Heart left ventricle (tissue), 16 donors: ENCODE results near the gene VAPB. TPM values are rescaled to one million over a fixed set of nuclear protein-coding genes. Genes with fewer than 3 reads are reported as not detected.

ENCODE experiments used
- ATAC-seq, 4 donors: fragments of 200-7000 bp; cut with Tn5 transposase; one replicate each; pipeline ENCODE4 v1.9.1; 2020 to 2022; ENCODE audit warnings: moderate library complexity in 4 of 4, mild to moderate bottlenecking in 3 of 4, moderate number of reproducible peaks in 1 of 4
- DNase-seq, 5 donors: peaks; one replicate each; pipeline ENCODE4 v3.0.0-alpha.2; 2020
- H3K27ac ChIP-seq, 12 donors: fragments of 200-600 bp; sonication (generic) in 4 of 12; one replicate each; pipeline versions ENCODE4 v1.5.0 to v1.8.0; 2016 to 2022; ENCODE audit warnings: mild to moderate bottlenecking in 2 of 12
- H3K27me3 ChIP-seq, 9 donors: fragments of 200-600 bp; sonication (generic) in 2 of 9; one replicate each; pipeline versions ENCODE4 v1.5.1 to v1.8.0; 2016 to 2022; ENCODE audit warnings: mild to moderate bottlenecking in 3 of 9
- H3K36me3 ChIP-seq, 9 donors: fragments of 200-600 bp; sonication (generic) in 2 of 9; one replicate each; pipeline versions ENCODE4 v1.5.0 to v1.8.0; 2018 to 2022; ENCODE audit warnings: mild to moderate bottlenecking in 2 of 9
- H3K4me1 ChIP-seq, 12 donors: fragments of 200-600 bp; sonication (generic) in 4 of 12; one replicate each; pipeline versions ENCODE4 v1.5.0 to v1.8.0; 2016 to 2022; ENCODE audit warnings: mild to moderate bottlenecking in 3 of 12
- H3K4me3 ChIP-seq, 12 donors: fragments of 200-600 bp; sonication (generic) in 4 of 12; one replicate each; pipeline versions ENCODE4 v1.5.0 to v1.8.0; 2017 to 2022; ENCODE audit warnings: mild to moderate bottlenecking in 9 of 12, moderate library complexity in 4 of 12
- H3K9me3 ChIP-seq, 12 donors: fragments of 200-600 bp; sonication (generic) in 4 of 12; one replicate each; pipeline versions ENCODE4 v1.5.0 to v1.8.0; 2016 to 2022; ENCODE audit warnings: mild to moderate bottlenecking in 1 of 12
- POLR2A ChIP-seq, 2 donors: fragments of 450-650 bp; IDR thresholded peaks; one replicate each; pipeline ENCODE4 v1.6.1; 2017; ENCODE audit warnings: antibody characterized with exemption in 2 of 2, mild to moderate bottlenecking in 2 of 2, moderate library complexity in 2 of 2
- WGBS, 4 donors: extraction: QIAGEN DNeasy Blood & Tissue Kit in 2 of 4; methylation state at CpG; one replicate each; pipeline versions ENCODE4 v1.1.5 to v1.1.7; 2013 to 2018; 5-methylcytosine and 5-hydroxymethylcytosine counted together
- intact Hi-C, 10 donors: fragments of 100-400 bp; cut with DNase I; formaldehyde crosslinking; loops; one replicate each; pipeline versions ENCODE4 v1.11.1 to v1.14.2; 2022
- polyA plus RNA-seq, 2 donors: library from polyadenylated mRNA; stranded (reverse); fragments of 200-250 nt; gene quantifications; one replicate each; pipeline ENCODE4 v1.2.3, GENCODE V29; 2013
- total RNA-seq, 9 donors: library from RNA; depleted of rRNA in 2 of 9; stranded (reverse); fragments of >200 nt in 2 of 9; fragmentation: NEBNext Ultra II Directional in 3 of 9; extraction: Animal tissue kit (Norgen Biotek cat#: 25700) in 3 of 9; gene quantifications; one replicate each; pipeline versions ENCODE4 v1.1.0 to v1.2.4, GENCODE V29; 2016 to 2023
- TF ChIP-seq, protein P1 (sequence below), 12 donors: fragments of 200-600 bp; sonication (generic) in 4 of 12; IDR thresholded peaks; one replicate each; pipeline versions ENCODE4 v1.5.0 to v1.8.0; 2018 to 2022; ENCODE audit warnings: antibody characterized with exemption in 12 of 12, mild to moderate bottlenecking in 5 of 12
- donor health status: ischemic (EF 13 %, LVEDD 7.1; RV severe dilation, severe dysfunction).
- donor health status: healthy with polysubstance abuse.
- donor health status: DM: no; HTN: yes; CAD: no.
- donor health status: DM: no; HTN: no; CAD: no.
- donor health status: ischemic (EF 25% LVEDD 6.9; RV normal size, moderate dysfunction).
- donor health status: ischemic (EF 25% LVEDD 5.7; RV mildly dilated, moderate dysfunction).
- donor health status: healthy.
- donor health status: DM: yes; HTN: yes; CAD: no.
- donor health status: ischemic (EF 35%, LVEDD 5.7; RV mildly dilated, moderate dysfunction).
- donor health status: nonischemic (EF 11% LVEDD 7.7; RV severe dilation, severe dysfunction).
- donor health status: DM: yes; HTN: yes; CAD: no.
- donor health status: PGD.
- donor health status: ischemic (EF 29% LVEDD 5.4; RV normal size, mild dysfunction).
- donor health status: nonischemic (EF 23%, LVEDD 6.1; RV moderate dilation, normal function).

The VAPB gene
- total and polyA plus RNA-seq, 11 donors, result 25.7 to 76.1 (median 62.7) TPM

DNA sequence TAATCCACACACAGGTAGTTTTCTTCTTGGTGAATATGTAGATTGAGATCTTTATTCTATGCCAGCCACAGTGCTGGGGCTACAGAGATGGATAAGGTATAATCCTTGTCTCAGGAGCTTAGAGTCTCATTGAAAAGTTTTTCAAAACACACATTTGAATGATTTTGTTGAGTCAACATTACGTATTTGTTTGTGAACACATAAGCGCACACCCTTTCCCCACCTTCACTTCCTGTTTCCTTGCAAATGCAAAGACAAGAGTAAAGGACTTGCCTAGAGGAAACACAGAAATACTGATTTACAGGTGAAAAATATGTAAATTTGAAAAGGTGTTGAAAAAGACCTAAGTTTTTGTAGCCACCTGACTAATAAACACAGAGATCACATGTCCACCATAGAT, 27.8 kb downstream of the VAPB start:
- no peaks in the 10 kb centered on the region for H3K27me3 ChIP-seq
- no peak overlapping the region for H3K27ac ChIP-seq
- H3K36me3 ChIP-seq, result peaks cover 0 to 40% (median 32%) of the 10 kb centered on the region in 9 donors
- no peak for DNase-seq
- no peaks in the 10 kb centered on the region for H3K9me3 ChIP-seq
- TF ChIP-seq POLR2A (IDR thresholded peaks at IDR 0.05), result no peak
- TF ChIP-seq, protein P1, sequence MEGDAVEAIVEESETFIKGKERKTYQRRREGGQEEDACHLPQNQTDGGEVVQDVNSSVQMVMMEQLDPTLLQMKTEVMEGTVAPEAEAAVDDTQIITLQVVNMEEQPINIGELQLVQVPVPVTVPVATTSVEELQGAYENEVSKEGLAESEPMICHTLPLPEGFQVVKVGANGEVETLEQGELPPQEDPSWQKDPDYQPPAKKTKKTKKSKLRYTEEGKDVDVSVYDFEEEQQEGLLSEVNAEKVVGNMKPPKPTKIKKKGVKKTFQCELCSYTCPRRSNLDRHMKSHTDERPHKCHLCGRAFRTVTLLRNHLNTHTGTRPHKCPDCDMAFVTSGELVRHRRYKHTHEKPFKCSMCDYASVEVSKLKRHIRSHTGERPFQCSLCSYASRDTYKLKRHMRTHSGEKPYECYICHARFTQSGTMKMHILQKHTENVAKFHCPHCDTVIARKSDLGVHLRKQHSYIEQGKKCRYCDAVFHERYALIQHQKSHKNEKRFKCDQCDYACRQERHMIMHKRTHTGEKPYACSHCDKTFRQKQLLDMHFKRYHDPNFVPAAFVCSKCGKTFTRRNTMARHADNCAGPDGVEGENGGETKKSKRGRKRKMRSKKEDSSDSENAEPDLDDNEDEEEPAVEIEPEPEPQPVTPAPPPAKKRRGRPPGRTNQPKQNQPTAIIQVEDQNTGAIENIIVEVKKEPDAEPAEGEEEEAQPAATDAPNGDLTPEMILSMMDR (IDR thresholded peaks at IDR 0.05), result no peak
- ATAC-seq, result no peak
- intact Hi-C loops, result no loop called here
- no peak overlapping the region for H3K4me3 ChIP-seq
- 71 to 85% (median 79%) methylated on average over 2 of the region's 2 CpGs for WGBS, 4 donors
- H3K4me1 ChIP-seq, result peaks cover 0 to 25% (median 5%) of the 10 kb centered on the region in 12 donors

DNA sequence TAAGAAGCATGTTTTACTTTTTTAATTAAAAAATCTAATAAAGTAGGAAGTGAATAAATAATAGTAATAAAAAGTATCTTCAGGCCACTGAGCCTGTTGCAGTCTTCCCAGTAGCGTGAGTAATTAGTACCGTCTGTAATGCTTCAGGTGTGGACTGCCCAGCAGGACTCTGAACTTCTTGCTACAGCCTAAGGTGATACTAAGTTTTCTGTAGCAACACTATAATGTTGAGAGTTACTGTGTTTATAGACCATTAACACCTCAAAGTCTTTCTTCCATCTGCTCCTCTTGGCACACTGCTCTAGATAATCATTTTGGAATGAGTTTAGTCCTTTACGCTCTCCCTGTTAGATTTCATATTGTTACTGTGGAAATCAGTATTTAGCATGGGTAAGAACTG, 28.4 kb downstream of the VAPB start:
- no peak overlapping the region for H3K27ac ChIP-seq
- intact Hi-C loops, result no loop called here
- WGBS, 4 donors, result 93 to 96% (median 94%) methylated on average over 3 of the region's 3 CpGs

DNA sequence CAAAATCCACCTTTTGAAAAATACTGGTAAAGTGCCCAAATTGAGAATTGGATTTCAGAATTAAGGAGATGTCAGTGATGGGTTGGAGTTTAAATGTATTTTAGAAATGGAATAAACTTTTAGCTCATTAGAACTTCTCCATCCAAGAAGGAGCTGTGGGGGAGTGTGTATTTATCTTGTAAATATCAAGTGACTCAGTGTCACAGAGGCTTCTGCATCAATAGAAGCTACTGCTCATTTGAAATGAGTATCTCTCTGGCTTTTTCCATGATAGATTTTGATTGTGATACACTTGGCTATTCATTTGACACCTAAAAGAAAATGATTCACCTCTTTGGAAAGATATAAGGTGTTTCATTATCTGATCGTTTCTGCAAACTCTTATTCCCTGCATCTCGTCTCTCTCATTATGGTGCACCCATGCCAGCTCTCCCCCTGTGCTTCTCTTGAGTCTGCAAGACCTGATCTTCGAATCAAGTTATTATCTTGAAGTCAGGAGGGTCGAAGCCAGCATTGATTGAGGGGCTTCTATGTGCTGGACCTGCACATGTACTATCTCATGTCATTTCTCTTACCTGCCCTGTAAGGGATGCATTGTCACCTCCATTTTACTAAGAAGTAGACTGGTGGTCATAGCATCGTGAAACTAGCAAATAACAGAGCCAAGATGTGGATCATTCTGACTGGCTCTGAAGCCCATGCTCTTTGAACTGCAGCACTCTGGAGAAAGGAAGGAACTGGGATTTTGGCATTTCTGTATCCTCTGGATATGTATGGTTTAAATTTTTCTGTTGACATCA, 30.1 kb downstream of the VAPB start:
- ATAC-seq, result no peak
- H3K9me3 ChIP-seq, result no peaks in the 10 kb centered on the region
- intact Hi-C loops, result no loop called here
- H3K4me1 ChIP-seq, result peaks cover 0 to 21% (median 5%) of the 10 kb centered on the region in 12 donors
- 73 to 96% (median 81%) methylated on average over 5 of the region's 5 CpGs for WGBS, 4 donors
- no peaks in the 10 kb centered on the region for H3K27me3 ChIP-seq
- no peak overlapping the region for H3K27ac ChIP-seq
- TF ChIP-seq, protein P1 (IDR thresholded peaks at IDR 0.05), result no peak
- TF ChIP-seq POLR2A (IDR thresholded peaks at IDR 0.05), result no peak
- DNase-seq, result no peak
- peaks cover 0 to 53% (median 37%) of the 10 kb centered on the region in 9 donors for H3K36me3 ChIP-seq
- no peak overlapping the region for H3K4me3 ChIP-seq

More for the DNA sequence above, 28.4 kb downstream of the VAPB start:
- TF ChIP-seq POLR2A (IDR thresholded peaks at IDR 0.05), result no peak
- TF ChIP-seq, protein P1 (IDR thresholded peaks at IDR 0.05), result no peak
- DNase-seq (no peak), ATAC-seq (no peak)
- no peaks in the 10 kb centered on the region for H3K9me3 ChIP-seq
- H3K4me3 ChIP-seq, result no peak overlapping the region
- peaks cover 0 to 25% (median 5%) of the 10 kb centered on the region in 12 donors for H3K4me1 ChIP-seq
- H3K36me3 ChIP-seq, result peaks cover 0 to 45% (median 33%) of the 10 kb centered on the region in 9 donors
- no peaks in the 10 kb centered on the region for H3K27me3 ChIP-seq

DNA sequence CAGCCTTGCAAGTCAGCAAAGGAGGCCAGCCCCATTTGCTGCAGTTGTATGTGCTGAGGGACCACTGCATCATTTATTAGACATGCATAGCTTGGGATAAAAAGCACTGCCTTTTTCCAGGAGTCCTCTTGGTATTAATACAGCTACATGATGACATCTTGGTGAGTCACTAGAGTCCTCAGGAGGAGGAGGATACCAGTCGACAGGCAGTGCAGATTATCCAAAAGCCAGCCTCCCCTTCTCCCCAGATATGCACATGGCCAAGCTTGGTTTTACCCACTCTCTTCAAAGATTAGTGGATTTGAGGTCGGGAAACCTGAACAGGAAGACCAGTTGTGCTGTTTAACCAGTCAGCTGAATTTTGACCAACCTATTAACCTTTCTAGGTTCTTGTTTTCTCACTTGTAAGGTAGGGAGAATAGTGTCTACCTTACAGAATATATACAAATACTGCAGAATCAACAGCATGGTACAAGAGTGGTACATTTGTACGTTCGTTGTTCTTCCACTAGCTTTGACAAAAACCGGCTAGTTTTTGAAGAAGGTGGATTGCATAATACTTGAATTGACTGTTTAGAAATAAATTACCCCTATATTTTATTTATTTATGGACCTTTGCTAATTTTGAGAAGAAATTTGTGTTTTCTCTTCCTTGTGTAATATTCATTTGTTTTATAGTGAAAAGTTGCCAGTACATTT, 31.9 kb downstream of the VAPB start:
- ATAC-seq, result no peak
- H3K27ac ChIP-seq, result no peak overlapping the region
- no peaks in the 10 kb centered on the region for H3K27me3 ChIP-seq
- H3K4me3 ChIP-seq, result no peak overlapping the region
- H3K9me3 ChIP-seq, result no peaks in the 10 kb centered on the region
- 66 to 88% (median 84%) methylated on average over 5 of the region's 5 CpGs for WGBS, 4 donors
- DNase-seq, result no peak
- TF ChIP-seq, protein P1 (IDR thresholded peaks at IDR 0.05), result no peak
- TF ChIP-seq POLR2A (IDR thresholded peaks at IDR 0.05), result no peak
- H3K4me1 ChIP-seq, result peaks cover 0 to 17% (median 3%) of the 10 kb centered on the region in 12 donors
- H3K36me3 ChIP-seq, result peaks cover 0 to 58% (median 37%) of the 10 kb centered on the region in 9 donors
- intact Hi-C loops, result no loop called here
